B cell (primary cell): ENCODE data around the gene ABHD14A. TPM values are rescaled to one million over a fixed set of nuclear protein-coding genes. Genes with fewer than 3 reads are reported as not detected.

Experiments used
- ATAC-seq: fragments of 200-7000 bp; cut with Tn5 transposase; one replicate; pipeline ENCODE4 v1.10.0; 2021; ENCODE audit warnings: low read depth, mild to moderate bottlenecking, moderate number of reproducible peaks, moderate library complexity
- CTCF ChIA-PET: fragments of 350-600 bp; sonication (Branson Sonifier 250); formaldehyde crosslinking; loops from one replicate; lab custom pipeline; 2021; ENCODE audit warnings: antibody characterized with exemption, inconsistent platforms; lab: Charles Lee
- POLR2A ChIA-PET: fragments of 350-600 bp; sonication (Branson Sonifier 250); formaldehyde crosslinking; loops from one replicate; lab custom pipeline; 2021; ENCODE audit warnings: antibody characterized with exemption; lab: Charles Lee
- DNase-seq: peaks from one replicate; pipeline ENCODE4 v3.0.0; 2013
- H2AFZ ChIP-seq: 2 replicates; pipeline ENCODE4 v1.6.1; 2012; ENCODE audit warnings: mild to moderate bottlenecking, low read depth, low read length; ENCODE audit not compliant: insufficient read depth, poor library complexity, severe bottlenecking
- H3K27ac ChIP-seq, 2 donors: 1 replicate in 1 of 2; 2 replicates in 1 of 2; pipeline ENCODE4 v1.5.1; 2012 to 2013; ENCODE audit warnings: low read length in 2 of 2, mild to moderate bottlenecking in 2 of 2, moderate library complexity in 1 of 2
- H3K27me3 ChIP-seq, 4 experiments: fragments of 200-600 bp in 1 of 4; sonication (generic) in 1 of 4; replicated peaks in 1 of 4; 1 replicate in 2 of 4; 2 replicates in 2 of 4; pipeline versions ENCODE4 v1.6.1 to v1.7.0; 2013 to 2016; ENCODE audit warnings: low read length in 3 of 4, mild to moderate bottlenecking in 2 of 4, mixed read lengths in 1 of 4, moderate library complexity in 1 of 4; ENCODE audit not compliant: insufficient read depth in 4 of 4, control insufficient read depth in 3 of 4; ENCODE audit errors: control extremely low read depth in 1 of 4
- H3K36me3 ChIP-seq, 2 experiments: replicated peaks in 1 of 2; 1 replicate in 1 of 2; 2 replicates in 1 of 2; pipeline versions ENCODE4 v1.6.1 to v1.7.1; 2013; ENCODE audit warnings: low read length in 1 of 2; ENCODE audit not compliant: insufficient read depth in 2 of 2, control insufficient read depth in 1 of 2; ENCODE audit errors: control extremely low read depth in 1 of 2, extremely low read depth in 1 of 2
- H3K4me1 ChIP-seq, 2 donors: fragments of 200-600 bp in 1 of 2; sonication (generic) in 1 of 2; 1 replicate in 1 of 2; 2 replicates in 1 of 2; pipeline versions ENCODE4 v1.5.1 to v1.6.1; 2013 to 2017; ENCODE audit warnings: low read length in 2 of 2; ENCODE audit not compliant: control insufficient read depth in 2 of 2, insufficient read depth in 2 of 2
- H3K4me2 ChIP-seq: replicated peaks from 2 replicates; pipeline ENCODE3; 2012; ENCODE audit warnings: mild to moderate bottlenecking, low read depth, low read length; ENCODE audit not compliant: poor library complexity, severe bottlenecking
- H3K4me3 ChIP-seq, 5 experiments: fragments of 200-600 bp in 1 of 5; sonication (generic) in 1 of 5; 1 replicate in 3 of 5; 2 replicates in 2 of 5; pipeline versions ENCODE4 v1.5.1 to v1.7.0; 2011 to 2016; ENCODE audit warnings: low read length in 4 of 5, mild to moderate bottlenecking in 4 of 5, low read depth in 2 of 5, control low read depth in 1 of 5, moderate library complexity in 1 of 5; ENCODE audit not compliant: insufficient read depth in 1 of 5; ENCODE audit errors: control extremely low read depth in 1 of 5, extremely low read depth in 1 of 5
- H3K79me2 ChIP-seq: fragments of 200-600 bp; sonication (generic); one replicate; pipeline ENCODE4 v1.6.0; 2016; ENCODE audit warnings: low read length; ENCODE audit not compliant: control insufficient read depth, insufficient read depth
- H3K9ac ChIP-seq: fragments of 200-600 bp; sonication (generic); 2 replicates; pipeline ENCODE4 v1.6.1; 2017; ENCODE audit warnings: mild to moderate bottlenecking, low read length, moderate library complexity
- H3K9me3 ChIP-seq, 3 donors: one replicate each; pipeline versions ENCODE4 v1.6.1 to v1.7.1; 2013; ENCODE audit warnings: low read length in 2 of 3; ENCODE audit not compliant: control insufficient read depth in 2 of 3, insufficient read depth in 1 of 3; ENCODE audit errors: control extremely low read depth in 1 of 3
- H4K20me1 ChIP-seq: 2 replicates; pipeline ENCODE4 v1.6.0; 2012; ENCODE audit warnings: mild to moderate bottlenecking, low read length; ENCODE audit not compliant: insufficient read depth, control insufficient read depth, poor library complexity, severe bottlenecking
- H3K27ac Mint-ChIP-seq: one replicate; pipeline ENCODE4 v1.8.0; 2021; ENCODE audit warnings: mixed read lengths
- H3K27me3 Mint-ChIP-seq: one replicate; pipeline ENCODE4 v1.8.0; 2021; ENCODE audit warnings: mixed read lengths
- H3K4me1 Mint-ChIP-seq: one replicate; pipeline ENCODE4 v1.8.0; 2021; ENCODE audit warnings: mixed read lengths
- H3K4me3 Mint-ChIP-seq: one replicate; pipeline ENCODE4 v1.8.0; 2021; ENCODE audit warnings: mixed read lengths
- H3K9me3 Mint-ChIP-seq: one replicate; pipeline ENCODE4 v1.8.0; 2022; ENCODE audit warnings: mixed read lengths; ENCODE audit not compliant: insufficient read depth
- CTCF ChIP-seq: fragments of 200-600 bp; IDR thresholded peaks from one replicate; pipeline ENCODE4 v1.8.0; 2022; ENCODE audit warnings: antibody characterized with exemption, mild to moderate bottlenecking
- EZH2 ChIP-seq: IDR thresholded peaks from 2 replicates; pipeline ENCODE4 v1.6.1; 2012; ENCODE audit warnings: borderline replicate concordance, low read depth, mild to moderate bottlenecking, moderate library complexity, low read length; ENCODE audit not compliant: insufficient read depth, poor library complexity, severe bottlenecking
- WGBS: methylation state at CpG from one replicate; pipeline ENCODE4 v1.1.5; 2013; ENCODE audit warnings: missing lambda C conversion rate; ENCODE audit not compliant: insufficient coverage; 5-methylcytosine and 5-hydroxymethylcytosine counted together
- intact Hi-C: fragments of 100-400 bp; cut with micrococcal nuclease; formaldehyde crosslinking; loops from one replicate; pipeline ENCODE4 v1.10.0; 2022
- polyA plus RNA-seq: library from polyadenylated mRNA; depleted of rRNA; stranded (reverse); fragments of >200 nt; gene quantifications from 2 replicates; pipeline ENCODE4 v1.2.3, GENCODE V29; 2012
- total RNA-seq, 2 donors: library from RNA; stranded (reverse); fragments of 120-200 nt in 1 of 2; gene quantifications; 1 replicate in 1 of 2; 2 replicates in 1 of 2; pipeline versions ENCODE4 v1.2.3 to v1.2.4, GENCODE V29; 2013 to 2022

The ABHD14A gene
- total and polyA plus RNA-seq, 2 donors (not counting 1 experiment from before 2014, with no cell fraction given): 11.9 to 28.8 TPM

DNA sequence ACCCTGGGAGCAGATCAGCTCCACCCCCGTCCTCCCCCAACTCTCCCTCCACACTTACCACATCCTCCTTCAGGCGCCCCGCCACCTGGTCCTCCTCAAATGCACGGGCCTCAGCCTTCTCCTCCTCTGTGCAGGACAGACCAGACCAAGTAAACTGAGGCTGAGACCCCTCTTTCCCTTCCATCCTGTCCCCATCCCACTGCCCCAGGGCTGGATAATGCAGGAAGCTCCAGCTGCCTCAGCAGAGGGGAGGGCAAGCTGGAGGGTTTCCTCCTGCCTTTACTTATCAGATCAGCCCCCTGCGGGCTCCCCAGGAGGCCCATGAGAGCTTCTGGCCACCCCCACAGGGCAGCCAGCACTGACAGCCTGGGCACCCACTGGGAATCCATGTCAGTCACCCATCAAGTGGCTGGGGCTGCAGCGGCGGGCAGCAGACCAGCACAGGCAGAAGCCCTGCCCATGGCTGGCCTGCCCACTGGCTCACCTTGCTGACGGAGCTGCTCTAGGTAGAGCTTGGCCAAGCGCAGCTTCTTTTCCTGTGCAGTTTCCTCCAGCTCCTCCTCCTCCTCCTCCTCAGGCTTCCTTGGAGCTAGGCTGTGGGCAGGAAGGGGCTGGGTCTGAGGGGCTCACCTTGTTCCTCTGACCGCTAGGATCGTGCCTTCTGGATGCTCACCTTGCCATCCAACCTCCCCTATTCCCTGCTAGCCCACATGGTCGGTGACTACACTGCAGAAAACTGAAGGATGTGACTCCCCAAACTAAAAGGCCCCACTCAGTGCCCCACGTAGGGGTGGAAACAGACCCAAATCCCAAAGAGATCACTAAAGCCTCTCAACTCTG lies 37.0 kb upstream of the ABHD14A start:
- peaks cover 16 to 20% of the 10 kb centered on the region in 2 donors for H3K4me1 ChIP-seq
- ChIA-PET CTCF (no interaction called here), POLR2A (no interaction called here)
- no peaks in the 10 kb centered on the region for H3K27me3 ChIP-seq
- no peak overlapping the region for H3K4me3 ChIP-seq
- Mint-ChIP-seq H3K4me3 (no peak overlapping the region), H3K27ac (no peak overlapping the region), H3K4me1 (peaks cover 32% of the 10 kb centered on the region), H3K9me3 (no peaks in the 10 kb centered on the region), H3K27me3 (no peaks in the 10 kb centered on the region)
- no peaks in the 10 kb centered on the region for H3K9me3 ChIP-seq
- ATAC-seq (no peak), DNase-seq (no peak)
- TF ChIP-seq EZH2 (no peak), CTCF (no peak)
- H2AFZ ChIP-seq: no peak overlapping the region
- H3K79me2 ChIP-seq: peaks cover 21% of the 10 kb centered on the region
- H3K27ac ChIP-seq: no peak overlapping the region
- intact Hi-C loops: no loop called here
- H3K4me2 ChIP-seq: no peak overlapping the region
- H4K20me1 ChIP-seq: no peaks in the 10 kb centered on the region
- WGBS: 93% methylated on average over 11 of the region's 13 CpGs
- no peak overlapping the region for H3K9ac ChIP-seq
- peaks cover 4 to 65% of the 10 kb centered on the region in 2 experiments for H3K36me3 ChIP-seq

DNA sequence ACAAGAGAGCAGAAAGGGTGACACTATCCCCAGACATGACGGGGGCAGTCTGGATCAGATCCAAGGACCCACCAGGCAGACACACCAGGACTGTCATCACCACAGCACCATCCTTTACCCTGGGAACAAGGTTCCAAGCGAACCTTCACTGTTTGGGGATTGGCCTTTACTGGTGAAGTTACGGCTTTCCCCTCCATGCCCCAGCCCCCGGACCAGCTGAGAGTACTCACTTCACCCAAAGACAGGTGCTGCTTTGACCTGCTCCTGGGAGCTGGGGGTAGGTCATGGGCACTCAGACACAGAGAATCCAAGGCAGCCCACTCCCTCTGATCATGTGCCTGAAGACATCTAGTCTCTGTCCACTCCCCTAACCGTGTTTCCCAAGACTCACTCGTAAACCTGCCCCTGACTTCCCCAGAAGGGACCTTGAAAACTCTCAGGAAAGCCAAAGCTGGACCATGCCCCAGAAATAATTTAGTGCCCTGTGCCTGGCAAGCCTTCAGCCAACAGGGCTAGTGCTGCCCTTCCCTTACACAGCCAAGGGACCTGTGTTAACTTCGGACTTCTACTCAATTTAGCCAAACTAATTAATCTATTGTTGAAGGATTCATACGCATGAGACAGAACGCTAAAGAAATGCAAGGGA lies 36.0 kb upstream of the ABHD14A start:
- ATAC-seq (no peak), DNase-seq (no peak)
- Histone ChIP-seq H2AFZ (no peak overlapping the region), H3K9me3 (no peaks in the 10 kb centered on the region), H3K9ac (no peak overlapping the region), H4K20me1 (no peaks in the 10 kb centered on the region), H3K27ac (no peak overlapping the region), H3K4me1 (peaks cover 22 to 26% of the 10 kb centered on the region in 2 donors), H3K36me3 (peaks cover 2 to 57% of the 10 kb centered on the region in 2 experiments), H3K27me3 (no peaks in the 10 kb centered on the region), H3K4me2 (no peak overlapping the region), H3K4me3 (no peak overlapping the region), H3K79me2 (peaks cover 21% of the 10 kb centered on the region)
- Mint-ChIP-seq H3K27me3 (no peaks in the 10 kb centered on the region), H3K27ac (no peak overlapping the region), H3K4me1 (peaks cover 36% of the 10 kb centered on the region), H3K9me3 (no peaks in the 10 kb centered on the region), H3K4me3 (no peak overlapping the region)
- intact Hi-C loops: no loop called here
- POLR2A ChIA-PET: no interaction called here
- TF ChIP-seq CTCF (no peak), EZH2 (no peak)
- WGBS: 100% methylated on average over 6 of the region's 9 CpGs
- CTCF ChIA-PET: no interaction called here
